Neural progenitor cell (in vitro differentiated cells): Measurements from ENCODE around the gene TBC1D14.

Source experiments
- CTCF ChIP-seq: fragments of 200-600 bp; sonication (generic); IDR thresholded peaks from 2 replicates; pipeline ENCODE4 v1.5.1; 2017; ENCODE audit warnings: antibody characterized with exemption, mild to moderate bottlenecking
- EZH2 ChIP-seq: fragments of 200-600 bp; sonication (generic); IDR thresholded peaks from 2 replicates; pipeline ENCODE4 v1.6.1; 2017; ENCODE audit warnings: antibody characterized with exemption, mild to moderate bottlenecking, moderate library complexity

- TF ChIP-seq CTCF: no peak
- no peak for TF ChIP-seq EZH2
Observed at GRCh38 chr4:6996481-6996880, 86.9 kb downstream of the TBC1D14 start.
